ENCODE data around the gene KLK5.

Gene KLK5

GRCh38 chr19:50932690-50933083 is 20.2 kb downstream of the KLK5 start:
- H3K4me3 ChIP-seq (ENCODE audit: low read depth, low read length) = no peak overlapping the region
- TF ChIP-seq CTCF (IDR thresholded peaks at IDR 0.05; ENCODE audit: low read depth, low read length) = no peak

GRCh38 chr19:50932018-50932689 is 20.7 kb downstream of the KLK5 start:
- no peak overlapping the region for H3K4me3 ChIP-seq (ENCODE audit: low read depth, low read length)
- TF ChIP-seq CTCF (IDR thresholded peaks at IDR 0.05; ENCODE audit: low read depth, low read length) = no peak

- TF ChIP-seq CTCF (IDR thresholded peaks at IDR 0.05; ENCODE audit: low read depth, low read length) = no peak
- no peak overlapping the region for H3K4me3 ChIP-seq (ENCODE audit: low read depth, low read length)
Observed at GRCh38 chr19:50931023-50931422, 21.8 kb downstream of the KLK5 start.

- no peak for TF ChIP-seq CTCF (IDR thresholded peaks at IDR 0.05; ENCODE audit: low read depth, low read length)
- no peak overlapping the region for H3K4me3 ChIP-seq (ENCODE audit: low read depth, low read length)
Observed at GRCh38 chr19:50928831-50929230, 24.0 kb downstream of the KLK5 start.

- no peak for TF ChIP-seq CTCF (IDR thresholded peaks at IDR 0.05; ENCODE audit: low read depth, low read length)
Observed at GRCh38 chr19:50926144-50926543, 26.7 kb downstream of the KLK5 start.

GRCh38 chr19:50925734-50926133 is 27.1 kb downstream of the KLK5 start:
- no peak for TF ChIP-seq CTCF (IDR thresholded peaks at IDR 0.05; ENCODE audit: low read depth, low read length)
- no peak overlapping the region for H3K4me3 ChIP-seq (ENCODE audit: low read depth, low read length)

More at GRCh38 chr19:50926144-50926543, 26.7 kb downstream of the KLK5 start:
- no peak overlapping the region for H3K4me3 ChIP-seq (ENCODE audit: low read depth, low read length)

GRCh38 chr19:50924586-50924985 is 28.3 kb downstream of the KLK5 start:
- H3K4me3 ChIP-seq (ENCODE audit: low read depth, low read length) = no peak overlapping the region
- TF ChIP-seq CTCF (IDR thresholded peaks at IDR 0.05; ENCODE audit: low read depth, low read length) = no peak

Measured in WI38 (cell line).